Spleen (tissue), 7 donors: ENCODE results near the gene CLASP1.

ENCODE experiments used
- CTCF ChIP-seq, 11 experiments: fragments of 200-600 bp in 7 of 11; fragments of 450-650 bp in 4 of 11; sonication (generic) in 4 of 11; IDR thresholded peaks in 8 of 11; conservative IDR thresholded peaks in 3 of 11; 1 replicate in 7 of 11; 2 replicates in 4 of 11; pipeline versions ENCODE4 v1.4.0 to v1.8.0; 2016 to 2021; ENCODE audit warnings: antibody characterized with exemption in 11 of 11, inconsistent platforms in 4 of 11, mild to moderate bottlenecking in 1 of 11
- POLR2A ChIP-seq, 3 donors: fragments of 450-650 bp; IDR thresholded peaks; one replicate each; pipeline ENCODE4 v1.5.1; 2017; ENCODE audit warnings: antibody characterized with exemption in 3 of 3, mild to moderate bottlenecking in 1 of 3
- POLR2AphosphoS5 ChIP-seq, 3 donors: sonication (generic); formaldehyde crosslinking; IDR thresholded peaks; one replicate each; pipeline ENCODE4 v1.5.1; 2017; ENCODE audit warnings: antibody characterized with exemption in 3 of 3
- donor health status: DM: no; HTN: no; CAD: no; lungs with moderate emphysema.
- donor health status: DM: no; HTN: no; CAD: no.
- donor health status: DM: no; HTN: no; CAD: no.

GRCh38 chr2:121409966-121410365, 239.3 kb downstream of the CLASP1 start:
- TF ChIP-seq POLR2A (IDR thresholded peaks at IDR 0.05) (no peak), CTCF (IDR thresholded peaks at IDR 0.05 in 8 of 11, conservative IDR thresholded peaks at IDR 0.05 in 3 of 11) (no peak), POLR2AphosphoS5 (IDR thresholded peaks at IDR 0.05) (no peak)
